ENCODE measurements around the gene TRH. TPM values are rescaled to one million over a fixed set of nuclear protein-coding genes. Genes with fewer than 3 reads are reported as not detected.
A peak's percentile ranks its signal among the peaks of the same experiment; 100 is the strongest.

TRH gene
- total RNA-seq, 2 donors from 2014 or later: not detected

- ATAC-seq (no peak), DNase-seq (no peak)
- intact Hi-C loops (cut with DNase I, micrococcal nuclease): no loop called here
These were observed 15.8 kb upstream of the TRH start for GRCh38 chr3:129958755-129959154.

- DNase-seq (no peak), ATAC-seq (no peak)
- intact Hi-C loops (cut with DNase I, micrococcal nuclease): no loop called here
These were observed 13.4 kb upstream of the TRH start for GRCh38 chr3:129961141-129961541.

GRCh38 chr3:129962600-129962999 is 11.9 kb upstream of the TRH start:
- DNase-seq (no peak), ATAC-seq (no peak)

GRCh38 chr3:129965937-129966336 is 8.6 kb upstream of the TRH start:
- DNase-seq: no peak
- ATAC-seq: no peak
- intact Hi-C loops (cut with DNase I, micrococcal nuclease): no loop called here

More at GRCh38 chr3:129962600-129962999, 11.9 kb upstream of the TRH start:
- intact Hi-C loops (cut with DNase I, micrococcal nuclease): no loop called here

GRCh38 chr3:129966876-129967275 is 7.6 kb upstream of the TRH start:
- intact Hi-C loops (cut with DNase I, micrococcal nuclease): no loop called here
- ATAC-seq: no peak
- DNase-seq: no peak

- no peak for ATAC-seq
- intact Hi-C loops (cut with DNase I, micrococcal nuclease): no loop called here
- no peak for DNase-seq
These were observed 6.8 kb upstream of the TRH start for GRCh38 chr3:129967761-129968160.

GRCh38 chr3:129971351-129972052 is 3.0 kb upstream of the TRH start:
- ATAC-seq: no peak
- intact Hi-C loops (cut with DNase I, micrococcal nuclease): no loop called here
- no peak for DNase-seq

- ATAC-seq (no peak), DNase-seq (no peak)
- intact Hi-C loops (cut with DNase I, micrococcal nuclease): no loop called here
These were observed 2.2 kb upstream of the TRH start for GRCh38 chr3:129972301-129972700.

GRCh38 chr3:129973853-129974563 is 512 bp upstream of the TRH start:
- ATAC-seq: no peak
- no peak for DNase-seq
- intact Hi-C loops (cut with DNase I, micrococcal nuclease): no loop called here

GRCh38 chr3:129974833-129975704 is 549 bp downstream of the TRH start:
- DNase-seq: peak in 1 of 2 donors; percentile 9
- ATAC-seq: no peak
- intact Hi-C loops (cut with DNase I, micrococcal nuclease): no loop called here

- no peak for ATAC-seq
These were observed 1.2 kb downstream of the TRH start for GRCh38 chr3:129975705-129976048.

GRCh38 chr3:129976286-129976685 is 1.8 kb downstream of the TRH start:
- no peak for DNase-seq
- intact Hi-C loops (cut with DNase I, micrococcal nuclease): no loop called here
- ATAC-seq: no peak

More at GRCh38 chr3:129975705-129976048, 1.2 kb downstream of the TRH start:
- intact Hi-C loops (cut with DNase I, micrococcal nuclease): no loop called here
- DNase-seq: no peak

GRCh38 chr3:129978123-129978522 is 3.6 kb downstream of the TRH start:
- intact Hi-C loops (cut with DNase I, micrococcal nuclease): no loop called here
- ATAC-seq (no peak), DNase-seq (no peak)

GRCh38 chr3:129979905-129980304 is 5.4 kb downstream of the TRH start:
- ATAC-seq: no peak
- intact Hi-C loops (cut with DNase I, micrococcal nuclease): no loop called here
- no peak for DNase-seq

GRCh38 chr3:129983561-129983960 is 9.0 kb downstream of the TRH start:
- ATAC-seq (no peak), DNase-seq (no peak)
- intact Hi-C loops (cut with DNase I, micrococcal nuclease): no loop called here

GRCh38 chr3:129984125-129984524 is 9.6 kb downstream of the TRH start:
- intact Hi-C loops (cut with DNase I, micrococcal nuclease): no loop called here
- ATAC-seq (no peak), DNase-seq (no peak)

GRCh38 chr3:129985113-129985512 is 10.6 kb downstream of the TRH start:
- no peak for ATAC-seq
- intact Hi-C loops (cut with DNase I, micrococcal nuclease): no loop called here
- DNase-seq: no peak

GRCh38 chr3:129988429-129988828 is 13.9 kb downstream of the TRH start:
- ATAC-seq (no peak), DNase-seq (no peak)
- intact Hi-C loops (cut with DNase I, micrococcal nuclease): no loop called here

- intact Hi-C loops (cut with DNase I, micrococcal nuclease): no loop called here
- DNase-seq (no peak), ATAC-seq (no peak)
These were observed 14.9 kb downstream of the TRH start for GRCh38 chr3:129989414-129989813.

- no peak for DNase-seq
- ATAC-seq: no peak
- intact Hi-C loops (cut with DNase I, micrococcal nuclease): no loop called here
These were observed 18.3 kb downstream of the TRH start for GRCh38 chr3:129992781-129993180.
